Lower leg skin (tissue), 4 donors: ENCODE measurements around the gene DHRS11. TPM values are rescaled to one million over a fixed set of nuclear protein-coding genes. Genes with fewer than 3 reads are reported as not detected.

ENCODE experiments used
- DNase-seq, 2 donors: peaks; one replicate each; pipeline ENCODE4 v3.0.0-alpha.2; 2019; ENCODE audit warnings: low spot score in 2 of 2
- H3K4me3 ChIP-seq: fragments of 200-600 bp; sonication (generic); 2 replicates; pipeline ENCODE4 v1.5.1; 2017; ENCODE audit warnings: mild to moderate bottlenecking, low read depth; ENCODE audit not compliant: poor library complexity, severe bottlenecking
- POLR2A ChIP-seq, 2 donors: fragments of 450-650 bp; IDR thresholded peaks; one replicate each; pipeline ENCODE4 v1.6.1; 2016 to 2017; ENCODE audit warnings: antibody characterized with exemption in 2 of 2, mild to moderate bottlenecking in 1 of 2, moderate library complexity in 1 of 2
- WGBS, 2 donors: methylation state at CpG; one replicate each; pipeline ENCODE4 v1.1.5; 2018; 5-methylcytosine and 5-hydroxymethylcytosine counted together
- intact Hi-C: fragments of 100-400 bp; cut with DNase I; formaldehyde crosslinking; loops from one replicate; pipeline ENCODE4 v1.15.0; 2023; ENCODE audit warnings: low total_unique reads
- total RNA-seq, 4 donors: library from RNA; depleted of rRNA; stranded (reverse); fragments of >200 nt; gene quantifications; one replicate each; pipeline ENCODE4 v1.1.0, GENCODE V29; 2016
- TF ChIP-seq, protein P1 (sequence below), 3 donors: fragments of 450-650 bp; IDR thresholded peaks; one replicate each; pipeline ENCODE4 v1.5.1; 2016; ENCODE audit warnings: antibody characterized with exemption in 3 of 3, mild to moderate bottlenecking in 3 of 3, moderate library complexity in 2 of 3

DHRS11 gene
- total RNA-seq, 4 donors from 2014 or later: 11.3 to 21.1 (median 14.9) TPM

DNA sequence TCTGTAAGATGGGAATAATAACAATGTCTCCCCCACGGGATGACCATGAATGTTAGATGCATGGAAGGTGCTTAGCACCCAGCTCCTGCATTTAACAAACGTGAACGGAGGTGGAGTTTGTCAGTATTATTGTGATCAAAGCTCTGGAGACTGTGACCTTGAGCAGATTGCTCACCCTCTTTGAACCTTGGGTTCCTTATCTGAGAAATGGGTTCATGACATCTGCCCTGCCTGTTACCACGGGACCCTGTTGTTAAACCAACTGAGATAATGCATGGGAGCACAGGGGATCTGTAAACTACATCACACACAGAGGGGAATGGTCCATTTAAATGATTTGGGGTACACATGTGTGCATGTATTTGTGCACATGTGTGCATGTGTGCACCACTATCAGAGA, 39.3 kb downstream of the DHRS11 start:
- intact Hi-C loops: no loop called here
- TF ChIP-seq, protein P1, sequence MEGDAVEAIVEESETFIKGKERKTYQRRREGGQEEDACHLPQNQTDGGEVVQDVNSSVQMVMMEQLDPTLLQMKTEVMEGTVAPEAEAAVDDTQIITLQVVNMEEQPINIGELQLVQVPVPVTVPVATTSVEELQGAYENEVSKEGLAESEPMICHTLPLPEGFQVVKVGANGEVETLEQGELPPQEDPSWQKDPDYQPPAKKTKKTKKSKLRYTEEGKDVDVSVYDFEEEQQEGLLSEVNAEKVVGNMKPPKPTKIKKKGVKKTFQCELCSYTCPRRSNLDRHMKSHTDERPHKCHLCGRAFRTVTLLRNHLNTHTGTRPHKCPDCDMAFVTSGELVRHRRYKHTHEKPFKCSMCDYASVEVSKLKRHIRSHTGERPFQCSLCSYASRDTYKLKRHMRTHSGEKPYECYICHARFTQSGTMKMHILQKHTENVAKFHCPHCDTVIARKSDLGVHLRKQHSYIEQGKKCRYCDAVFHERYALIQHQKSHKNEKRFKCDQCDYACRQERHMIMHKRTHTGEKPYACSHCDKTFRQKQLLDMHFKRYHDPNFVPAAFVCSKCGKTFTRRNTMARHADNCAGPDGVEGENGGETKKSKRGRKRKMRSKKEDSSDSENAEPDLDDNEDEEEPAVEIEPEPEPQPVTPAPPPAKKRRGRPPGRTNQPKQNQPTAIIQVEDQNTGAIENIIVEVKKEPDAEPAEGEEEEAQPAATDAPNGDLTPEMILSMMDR (IDR thresholded peaks at IDR 0.05): no peak
- TF ChIP-seq POLR2A (IDR thresholded peaks at IDR 0.05): no peak
- no peak for DNase-seq
- 80 to 81% methylated on average over 4 of the region's 4 CpGs for WGBS, 2 donors
- no peak overlapping the region for H3K4me3 ChIP-seq

DNA sequence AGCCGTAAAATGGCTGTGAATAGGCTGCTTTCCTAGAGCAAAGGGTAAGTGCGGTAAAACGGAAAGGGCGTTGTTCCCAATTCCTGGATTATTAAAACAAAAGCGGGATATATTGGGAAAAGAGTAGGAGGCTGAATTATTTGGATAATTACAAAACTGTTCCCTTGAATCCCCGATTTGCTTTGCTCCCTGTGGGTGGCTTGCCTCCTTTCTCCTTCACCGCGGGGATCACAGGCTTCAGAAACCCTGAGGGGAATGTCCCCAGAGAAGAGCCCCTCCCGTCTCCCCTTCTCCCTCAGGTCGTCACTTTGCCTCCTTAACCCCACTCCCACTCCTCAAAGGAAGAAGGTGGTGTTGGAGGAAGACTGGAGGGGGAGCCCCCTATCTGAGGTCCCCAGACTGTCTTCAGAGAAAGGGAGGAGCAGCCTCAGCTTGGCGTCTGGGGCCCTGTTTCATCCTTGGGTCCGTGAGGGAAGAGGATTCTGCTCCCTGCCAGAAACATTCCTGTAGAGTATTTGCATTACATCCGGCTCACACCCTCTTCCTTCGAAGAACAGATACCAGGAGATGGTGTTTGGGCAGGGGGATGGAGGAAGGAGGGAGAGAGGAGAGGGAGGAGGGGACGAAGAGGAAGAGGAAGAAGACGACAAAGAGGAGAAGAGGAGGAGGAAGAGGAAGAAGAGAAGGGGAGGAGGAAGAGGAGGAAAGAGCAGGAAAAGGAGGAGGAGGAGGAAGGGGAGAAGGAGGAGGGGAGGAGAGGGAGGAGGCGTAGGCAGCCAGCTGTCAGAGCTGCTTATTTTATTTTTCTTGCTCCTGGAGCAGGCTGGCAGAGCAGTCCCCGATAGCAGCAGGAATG, 41.5 kb downstream of the DHRS11 start:
- intact Hi-C loops: no loop called here
- 36 to 43% methylated on average over 18 of the region's 18 CpGs for WGBS, 2 donors
- no peak for TF ChIP-seq POLR2A (IDR thresholded peaks at IDR 0.05)
- TF ChIP-seq, protein P1 (IDR thresholded peaks at IDR 0.05): no peak
- no peak overlapping the region for H3K4me3 ChIP-seq
- DNase-seq: no peak

DNA sequence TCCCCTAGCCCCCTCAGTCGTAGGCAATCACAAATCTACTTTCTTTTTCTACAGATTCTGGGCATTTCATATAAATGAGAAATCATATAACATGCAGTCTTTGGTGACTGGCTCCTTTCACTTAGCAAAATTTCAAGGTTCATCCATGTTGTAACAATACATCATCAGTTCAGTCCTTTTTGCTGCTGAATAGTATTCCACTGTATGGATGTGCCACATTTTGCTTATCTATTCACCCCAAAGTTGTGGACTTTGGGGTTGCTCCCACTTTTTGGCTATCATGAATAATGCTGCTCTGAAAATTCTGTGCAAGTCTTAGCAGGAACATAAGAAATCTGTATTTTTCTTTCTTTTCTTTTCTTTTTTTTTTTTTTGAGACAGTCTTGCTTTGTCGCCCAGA, 48.7 kb downstream of the DHRS11 start:
- H3K4me3 ChIP-seq: no peak overlapping the region
- intact Hi-C loops: no loop called here
- DNase-seq: no peak
- no peak for TF ChIP-seq POLR2A (IDR thresholded peaks at IDR 0.05)
- TF ChIP-seq, protein P1 (IDR thresholded peaks at IDR 0.05): no peak
- 78 to 83% methylated on average over 2 of the region's 2 CpGs for WGBS, 2 donors

DNA sequence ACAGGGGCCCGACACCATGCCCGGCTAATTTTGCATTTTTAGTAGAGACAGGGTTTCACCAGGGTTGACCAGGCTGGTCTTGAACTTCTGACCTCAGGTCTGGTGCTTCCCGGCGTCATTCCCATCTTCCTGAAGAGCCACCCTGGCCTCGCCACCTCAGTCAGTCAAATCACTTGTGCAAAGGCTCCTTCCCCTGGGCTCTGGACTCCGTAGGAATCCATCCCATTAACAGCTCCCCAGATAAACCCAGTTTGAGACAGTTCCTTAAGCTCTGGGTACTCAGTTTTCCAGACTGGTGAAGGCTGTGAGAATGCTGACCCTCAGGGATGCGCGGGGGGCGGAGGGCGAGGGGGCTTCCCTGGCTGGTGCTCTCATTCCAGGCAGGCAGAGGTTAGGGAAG, 49.2 kb downstream of the DHRS11 start:
- no peak for TF ChIP-seq POLR2A (IDR thresholded peaks at IDR 0.05)
- TF ChIP-seq, protein P1 (IDR thresholded peaks at IDR 0.05): no peak
- intact Hi-C loops: no loop called here
- no peak overlapping the region for H3K4me3 ChIP-seq
- 56 to 64% methylated on average over 10 of the region's 10 CpGs for WGBS, 2 donors
- DNase-seq: no peak

DNA sequence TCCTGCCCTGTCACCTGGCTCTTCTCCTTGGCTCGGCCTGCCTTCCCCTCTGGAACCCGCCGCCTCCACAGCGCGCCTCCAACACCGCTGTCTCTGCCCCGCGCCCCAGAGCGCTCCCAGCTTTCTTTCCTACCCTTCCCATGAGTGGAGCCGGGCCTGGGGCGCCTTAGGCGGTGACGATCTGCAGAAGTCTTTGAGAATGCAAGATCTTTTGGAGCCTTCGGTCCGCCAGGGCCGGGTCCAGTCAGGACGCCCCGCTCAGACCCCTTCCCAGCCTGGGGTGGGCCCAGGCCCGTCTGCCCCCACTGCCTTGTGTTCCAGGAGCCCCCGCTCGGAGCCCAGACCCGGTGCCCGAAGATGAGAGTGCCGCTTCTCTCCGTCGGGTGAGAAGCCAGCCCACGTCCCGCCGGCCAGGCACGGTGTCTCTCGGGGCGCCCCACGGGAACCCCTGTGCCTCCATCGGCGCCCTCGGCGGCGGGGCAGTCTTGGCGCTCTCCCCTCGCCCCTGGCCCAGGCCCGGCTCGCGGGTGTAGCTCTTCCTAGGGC, 49.7 kb downstream of the DHRS11 start:
- TF ChIP-seq, protein P1 (IDR thresholded peaks at IDR 0.05): no peak
- TF ChIP-seq POLR2A (IDR thresholded peaks at IDR 0.05): no peak
- no peak for DNase-seq
- intact Hi-C loops: no loop called here
- peak overlapping the region; percentile 9 for H3K4me3 ChIP-seq
- WGBS, 2 donors: 2 to 3% methylated on average over 30 to 37 of the region's 43 CpGs
